Panc1 (cell line): ENCODE results near the gene SLC25A45. TPM values are rescaled to one million over a fixed set of nuclear protein-coding genes. Genes with fewer than 3 reads are reported as not detected.

Experiments
- ATAC-seq: fragments of 200-7000 bp; cut with Tn5 transposase; 2 replicates; pipeline ENCODE4 v1.9.1; 2020; ENCODE audit warnings: mild to moderate bottlenecking, moderate library complexity
- BruUV-seq: library from RNA; stranded (reverse); fragments of 400-500 nt; replicated peaks from 2 replicates; lab custom pipeline; 2021; lab: Mats Ljungman, UMichigan
- CTCF ChIA-PET: fragments of 300-600 bp; sonication (Branson Sonifier 250); formaldehyde crosslinking; loops from one replicate; lab custom pipeline; 2022; ENCODE audit warnings: antibody characterized with exemption; lab: Charles Lee
- POLR2A ChIA-PET: fragments of 300-600 bp; sonication (Branson Sonifier 250); formaldehyde crosslinking; loops from one replicate; lab custom pipeline; 2022; ENCODE audit warnings: antibody characterized with exemption; lab: Charles Lee
- DNase-seq: peaks from one replicate; pipeline ENCODE4 v3.0.0-alpha.2; 2010; ENCODE audit warnings: low read depth, low spot score
- H3K27ac ChIP-seq: 2 replicates; pipeline ENCODE4 v1.5.1; 2011; ENCODE audit warnings: mild to moderate bottlenecking, low read length, inconsistent platforms
- H3K27me3 ChIP-seq: fragments of 200-500 bp; sonication (Bioruptor generic); 2 replicates; pipeline ENCODE4 v1.6.0; 2014; ENCODE audit warnings: low read length, inconsistent platforms; ENCODE audit not compliant: control insufficient read depth, insufficient read depth
- H3K36me3 ChIP-seq: fragments of 200-500 bp; sonication (Bioruptor generic); 2 replicates; pipeline ENCODE4 v1.5.1; 2014; ENCODE audit warnings: inconsistent platforms, mild to moderate bottlenecking, low read length, moderate library complexity; ENCODE audit not compliant: control insufficient read depth, insufficient read depth
- H3K4me1 ChIP-seq: 2 replicates; pipeline ENCODE4 v1.5.1; 2011; ENCODE audit warnings: inconsistent platforms, mild to moderate bottlenecking, low read length, moderate library complexity; ENCODE audit not compliant: control insufficient read depth, insufficient read depth
- H3K4me3 ChIP-seq, 2 experiments: 2 replicates each; pipeline ENCODE4 v1.5.1; 2011 to 2012; ENCODE audit warnings: low read depth in 2 of 2, low read length in 2 of 2, mild to moderate bottlenecking in 2 of 2, inconsistent platforms in 1 of 2, moderate library complexity in 1 of 2
- H3K9me3 ChIP-seq: fragments of 200-500 bp; sonication (Bioruptor generic); 2 replicates; pipeline ENCODE4 v1.5.1; 2014; ENCODE audit warnings: low read depth, mild to moderate bottlenecking, inconsistent platforms, low read length, moderate library complexity; ENCODE audit not compliant: control insufficient read depth, insufficient read depth
- POLR2AphosphoS5 ChIP-seq: IDR thresholded peaks from 2 replicates; pipeline ENCODE4 v1.6.1; 2012; ENCODE audit warnings: mild to moderate bottlenecking, low read depth, low read length, moderate library complexity
- SIN3A ChIP-seq: IDR thresholded peaks from 2 replicates; pipeline ENCODE4 v1.6.1; 2012; ENCODE audit warnings: low read depth, mild to moderate bottlenecking, low read length, moderate library complexity, borderline replicate concordance; ENCODE audit not compliant: insufficient read depth
- TCF7L2 ChIP-seq: IDR thresholded peaks from 2 replicates; pipeline ENCODE4 v1.6.1; 2011; ENCODE audit warnings: mild to moderate bottlenecking, low read depth, low read length, inconsistent platforms
- in situ Hi-C: cut with HindIII; loops from 2 replicates; pipeline ENCODE4 v1.10.0; 2016; ENCODE audit warnings: low sequenced_read_pairs, low pct_unique_long_range_greater_than_20kb
- intact Hi-C: fragments of 100-400 bp; cut with micrococcal nuclease; formaldehyde crosslinking; loops from one replicate; pipeline ENCODE4 v1.10.0; 2022; ENCODE audit not compliant: unreplicated experiment
- total RNA-seq: library from RNA; stranded (reverse); gene quantifications from one replicate; pipeline ENCODE4 v1.2.1, GENCODE V29; 2021; ENCODE audit not compliant: unreplicated experiment
- TF ChIP-seq, protein P1 (sequence below): fragments of 450-650 bp; IDR thresholded peaks from 2 replicates; pipeline ENCODE4 v1.5.1; 2017; ENCODE audit warnings: mild to moderate bottlenecking
- TF ChIP-seq, protein P2 (sequence below), 2 experiments: IDR thresholded peaks; 2 replicates each; pipeline ENCODE4 v1.6.1; 2011 to 2012; ENCODE audit warnings: low read depth in 2 of 2, control low read depth in 1 of 2, low read length in 1 of 2, mild to moderate bottlenecking in 1 of 2, moderate library complexity in 1 of 2; ENCODE audit not compliant: insufficient read depth in 1 of 2

Gene SLC25A45
- total RNA-seq, 1 experiment from 2014 or later: 9.8 TPM

DNA sequence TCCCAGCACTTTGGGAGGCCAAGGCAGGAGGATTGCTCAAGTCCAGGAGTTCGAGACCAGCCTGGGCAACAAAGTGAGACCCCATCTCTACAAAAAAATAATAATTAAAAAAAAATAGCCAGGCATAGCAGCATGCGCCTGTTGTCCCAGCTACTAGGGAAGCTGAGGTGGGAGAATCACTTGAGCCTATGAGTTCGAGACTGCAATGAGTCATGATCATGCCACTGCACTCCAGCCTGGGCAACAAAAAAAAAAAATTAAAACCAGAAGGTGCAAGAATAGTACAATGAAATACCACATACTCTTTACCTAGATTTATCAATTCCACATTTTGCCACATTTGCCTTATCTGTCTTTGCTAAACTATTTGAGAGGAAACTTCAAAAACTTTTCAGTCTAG, 40.6 kb downstream of the SLC25A45 start:
- intact Hi-C loops: no loop called here
- CTCF ChIA-PET: no interaction called here

DNA sequence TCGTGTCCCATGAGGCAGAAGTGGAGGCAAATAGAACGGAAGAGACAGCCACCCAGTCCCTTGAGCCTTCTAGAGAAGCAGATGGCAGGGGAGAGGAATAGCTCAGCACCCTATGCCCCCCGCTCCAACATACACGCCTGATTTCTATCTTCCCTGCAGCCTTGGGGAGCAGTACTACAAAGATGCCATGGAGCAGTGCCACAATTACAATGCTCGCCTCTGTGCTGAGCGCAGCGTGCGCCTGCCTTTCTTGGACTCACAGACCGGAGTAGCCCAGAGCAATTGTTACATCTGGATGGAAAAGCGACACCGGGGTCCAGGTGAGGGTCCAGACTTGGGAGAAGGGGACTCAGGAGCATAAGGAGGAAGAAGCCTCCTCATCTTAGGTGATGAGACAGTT, 42.2 kb downstream of the SLC25A45 start:
- in situ Hi-C loops (no loop called here), intact Hi-C loops (no loop called here)
- ChIA-PET POLR2A (no interaction called here), CTCF (no interaction called here)
- Histone ChIP-seq H3K27ac (no peak overlapping the region), H3K4me1 (peaks cover 3% of the 10 kb centered on the region), H3K9me3 (no peaks in the 10 kb centered on the region), H3K36me3 (peaks cover 28% of the 10 kb centered on the region), H3K27me3 (no peaks in the 10 kb centered on the region), H3K4me3 (no peak overlapping the region)
- BruUV-seq: no TSS peak
- TF ChIP-seq POLR2AphosphoS5 (no peak), SIN3A (no peak), TCF7L2 (no peak)
- TF ChIP-seq, protein P1, sequence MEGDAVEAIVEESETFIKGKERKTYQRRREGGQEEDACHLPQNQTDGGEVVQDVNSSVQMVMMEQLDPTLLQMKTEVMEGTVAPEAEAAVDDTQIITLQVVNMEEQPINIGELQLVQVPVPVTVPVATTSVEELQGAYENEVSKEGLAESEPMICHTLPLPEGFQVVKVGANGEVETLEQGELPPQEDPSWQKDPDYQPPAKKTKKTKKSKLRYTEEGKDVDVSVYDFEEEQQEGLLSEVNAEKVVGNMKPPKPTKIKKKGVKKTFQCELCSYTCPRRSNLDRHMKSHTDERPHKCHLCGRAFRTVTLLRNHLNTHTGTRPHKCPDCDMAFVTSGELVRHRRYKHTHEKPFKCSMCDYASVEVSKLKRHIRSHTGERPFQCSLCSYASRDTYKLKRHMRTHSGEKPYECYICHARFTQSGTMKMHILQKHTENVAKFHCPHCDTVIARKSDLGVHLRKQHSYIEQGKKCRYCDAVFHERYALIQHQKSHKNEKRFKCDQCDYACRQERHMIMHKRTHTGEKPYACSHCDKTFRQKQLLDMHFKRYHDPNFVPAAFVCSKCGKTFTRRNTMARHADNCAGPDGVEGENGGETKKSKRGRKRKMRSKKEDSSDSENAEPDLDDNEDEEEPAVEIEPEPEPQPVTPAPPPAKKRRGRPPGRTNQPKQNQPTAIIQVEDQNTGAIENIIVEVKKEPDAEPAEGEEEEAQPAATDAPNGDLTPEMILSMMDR: no peak
- TF ChIP-seq, protein P2, sequence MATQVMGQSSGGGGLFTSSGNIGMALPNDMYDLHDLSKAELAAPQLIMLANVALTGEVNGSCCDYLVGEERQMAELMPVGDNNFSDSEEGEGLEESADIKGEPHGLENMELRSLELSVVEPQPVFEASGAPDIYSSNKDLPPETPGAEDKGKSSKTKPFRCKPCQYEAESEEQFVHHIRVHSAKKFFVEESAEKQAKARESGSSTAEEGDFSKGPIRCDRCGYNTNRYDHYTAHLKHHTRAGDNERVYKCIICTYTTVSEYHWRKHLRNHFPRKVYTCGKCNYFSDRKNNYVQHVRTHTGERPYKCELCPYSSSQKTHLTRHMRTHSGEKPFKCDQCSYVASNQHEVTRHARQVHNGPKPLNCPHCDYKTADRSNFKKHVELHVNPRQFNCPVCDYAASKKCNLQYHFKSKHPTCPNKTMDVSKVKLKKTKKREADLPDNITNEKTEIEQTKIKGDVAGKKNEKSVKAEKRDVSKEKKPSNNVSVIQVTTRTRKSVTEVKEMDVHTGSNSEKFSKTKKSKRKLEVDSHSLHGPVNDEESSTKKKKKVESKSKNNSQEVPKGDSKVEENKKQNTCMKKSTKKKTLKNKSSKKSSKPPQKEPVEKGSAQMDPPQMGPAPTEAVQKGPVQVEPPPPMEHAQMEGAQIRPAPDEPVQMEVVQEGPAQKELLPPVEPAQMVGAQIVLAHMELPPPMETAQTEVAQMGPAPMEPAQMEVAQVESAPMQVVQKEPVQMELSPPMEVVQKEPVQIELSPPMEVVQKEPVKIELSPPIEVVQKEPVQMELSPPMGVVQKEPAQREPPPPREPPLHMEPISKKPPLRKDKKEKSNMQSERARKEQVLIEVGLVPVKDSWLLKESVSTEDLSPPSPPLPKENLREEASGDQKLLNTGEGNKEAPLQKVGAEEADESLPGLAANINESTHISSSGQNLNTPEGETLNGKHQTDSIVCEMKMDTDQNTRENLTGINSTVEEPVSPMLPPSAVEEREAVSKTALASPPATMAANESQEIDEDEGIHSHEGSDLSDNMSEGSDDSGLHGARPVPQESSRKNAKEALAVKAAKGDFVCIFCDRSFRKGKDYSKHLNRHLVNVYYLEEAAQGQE (IDR thresholded peaks at IDR 0.05; ENCODE audit: insufficient read depth in 1 of 2, low read depth in 2 of 2, low read length in 1 of 2): no peak
- no peak for DNase-seq
- ATAC-seq: no peak

More for the DNA sequence above, 40.6 kb downstream of the SLC25A45 start:
- H3K36me3 ChIP-seq: peaks cover 35% of the 10 kb centered on the region
- H3K4me3 ChIP-seq: no peak overlapping the region
- ATAC-seq (no peak), DNase-seq (no peak)
- in situ Hi-C loops: no loop called here
- POLR2A ChIA-PET: no interaction called here
- TF ChIP-seq POLR2AphosphoS5 (no peak), TCF7L2 (no peak), SIN3A (no peak)
- TF ChIP-seq, protein P2 (IDR thresholded peaks at IDR 0.05; ENCODE audit: insufficient read depth in 1 of 2, low read depth in 2 of 2, low read length in 1 of 2): no peak
- TF ChIP-seq, protein P1: no peak
- H3K9me3 ChIP-seq: no peaks in the 10 kb centered on the region
- BruUV-seq: no TSS peak
- H3K27me3 ChIP-seq: no peaks in the 10 kb centered on the region
- no peaks in the 10 kb centered on the region for H3K4me1 ChIP-seq
- no peak overlapping the region for H3K27ac ChIP-seq
